Keratinocyte (primary cell): ENCODE data around the gene MTO1. TPM values are rescaled to one million over a fixed set of nuclear protein-coding genes. Genes with fewer than 3 reads are reported as not detected.

Experiments
- DNase-seq: peaks from one replicate; pipeline ENCODE4 v3.0.0-alpha.2; 2011; ENCODE audit warnings: low read depth, missing footprints, low spot score
- FAIRE-seq: peaks from 2 replicates; lab custom pipeline; 2011; peaks lifted over from hg19 to GRCh38; lab: Jason Lieb, UNC
- H2AFZ ChIP-seq: 2 replicates; pipeline ENCODE4 v1.6.0; 2012; ENCODE audit warnings: low read length, control low read depth, inconsistent platforms; ENCODE audit not compliant: control insufficient read depth
- H3K27ac ChIP-seq: 2 replicates; pipeline ENCODE4 v1.5.1; 2011; ENCODE audit warnings: low read length; ENCODE audit not compliant: control insufficient read depth, insufficient read depth
- H3K27me3 ChIP-seq: 3 replicates; pipeline ENCODE4 v1.6.0; 2011; ENCODE audit warnings: low read length; ENCODE audit not compliant: control insufficient read depth, insufficient read depth; ENCODE audit errors: extremely low read depth
- H3K36me3 ChIP-seq, 2 experiments: 2 replicates in 1 of 2; 3 replicates in 1 of 2; pipeline ENCODE4 v1.5.1; 2011; ENCODE audit warnings: low read length in 2 of 2, mild to moderate bottlenecking in 1 of 2; ENCODE audit not compliant: control insufficient read depth in 2 of 2, insufficient read depth in 2 of 2; ENCODE audit errors: extremely low read depth in 1 of 2
- H3K4me1 ChIP-seq: 3 replicates; pipeline ENCODE4 v1.5.1; 2011; ENCODE audit warnings: low read length; ENCODE audit not compliant: control insufficient read depth, insufficient read depth; ENCODE audit errors: extremely low read depth
- H3K4me2 ChIP-seq: 3 replicates; pipeline ENCODE4 v1.6.0; 2011; ENCODE audit warnings: low read depth, low read length; ENCODE audit not compliant: control insufficient read depth, insufficient read depth; ENCODE audit errors: extremely low read depth
- H3K4me3 ChIP-seq, 3 experiments: fragments of 200-600 bp in 1 of 3; sonication (generic) in 1 of 3; 2 replicates in 2 of 3; 3 replicates in 1 of 3; pipeline ENCODE4 v1.5.1; 2011 to 2016; ENCODE audit warnings: low read length in 3 of 3, mild to moderate bottlenecking in 3 of 3, control low read depth in 2 of 3, inconsistent platforms in 1 of 3, low read depth in 1 of 3, mixed read lengths in 1 of 3, mixed run types in 1 of 3, moderate library complexity in 1 of 3; ENCODE audit not compliant: control insufficient read depth in 2 of 3, insufficient read depth in 2 of 3; ENCODE audit errors: extremely low read depth in 1 of 3
- H3K79me2 ChIP-seq: 2 replicates; pipeline ENCODE4 v1.6.0; 2012; ENCODE audit warnings: low read length; ENCODE audit not compliant: control insufficient read depth, insufficient read depth
- H3K9ac ChIP-seq: 3 replicates; pipeline ENCODE4 v1.6.0; 2011; ENCODE audit warnings: low read length; ENCODE audit not compliant: control insufficient read depth, insufficient read depth; ENCODE audit errors: extremely low read depth
- H3K9me1 ChIP-seq: 3 replicates; pipeline ENCODE4 v1.6.0; 2011; ENCODE audit warnings: low read length; ENCODE audit not compliant: control insufficient read depth, insufficient read depth; ENCODE audit errors: extremely low read depth
- H3K9me3 ChIP-seq: 2 replicates; pipeline ENCODE4 v1.5.1; 2012; ENCODE audit warnings: low read depth, low read length; ENCODE audit not compliant: control insufficient read depth
- H4K20me1 ChIP-seq: 3 replicates; pipeline ENCODE4 v1.6.0; 2011; ENCODE audit warnings: low read length; ENCODE audit not compliant: control insufficient read depth, insufficient read depth; ENCODE audit errors: extremely low read depth
- CTCF ChIP-seq, 3 experiments: IDR thresholded peaks in 1 of 3; conservative IDR thresholded peaks in 1 of 3; optimal IDR thresholded peaks in 1 of 3; 2 replicates in 2 of 3; 3 replicates in 1 of 3; pipeline versions ENCODE3 to v1.5.1; 2011; ENCODE audit warnings: low read length in 3 of 3, mild to moderate bottlenecking in 3 of 3, moderate library complexity in 2 of 3, control low read depth in 1 of 3, inconsistent platforms in 1 of 3; ENCODE audit not compliant: insufficient read depth in 2 of 3; ENCODE audit errors: extremely low read depth in 1 of 3
- EZH2 ChIP-seq: IDR thresholded peaks from one replicate; pipeline ENCODE4 v1.6.1; 2012; ENCODE audit warnings: inconsistent platforms, mild to moderate bottlenecking, low read length, moderate library complexity
- dilution Hi-C: fragments of 300-500 bp; cut with MboI; formaldehyde crosslinking; loops from one replicate; pipeline ENCODE4 v1.7.0; 2020; ENCODE audit warnings: low sequenced_read_pairs; ENCODE audit not compliant: extremely low pct_ligation_motif_present
- polyA plus RNA-seq, 5 experiments: library from polyadenylated mRNA; depleted of rRNA in 3 of 5; stranded (reverse) in 3 of 5; stranded (forward) in 1 of 5; unstranded in 1 of 5; fragments of >200 nt; gene quantifications; 1 replicate in 1 of 5; 2 replicates in 3 of 5; 3 replicates in 1 of 5; pipeline versions ENCODE4 v1.2.1 to v1.2.3, GENCODE V29; 2011 to 2012; ENCODE audit warnings: missing spikeins in 2 of 5, low read depth in 1 of 5, low replicate concordance in 1 of 5

Gene MTO1
- polyA plus RNA-seq, 1 donor (not counting 4 experiments of a cell fraction or from before 2014, with no cell fraction given): 24.5 TPM

GRCh38 chr6:73520688-73521350 lies 59.3 kb downstream of the MTO1 start, which contains the start of gene EEF1A1:
EEF1A1 (minus strand) TSS chr6:73521032; CDS start chr6:73520026, 1,006 bp downstream.
- dilution Hi-C loops: loop anchor here (25.0 kb wide), 1 partner anchor 91 kb away; no protein-coding TSS in a partner anchor
- FAIRE-seq (no peak), DNase-seq (peak; percentile 95)
- peak within 1 kb of the TSS; percentile 83 for H3K4me2 ChIP-seq
- H3K4me1 ChIP-seq: peaks cover 23% of the 10 kb centered on the region
- TF ChIP-seq EZH2: no peak
- H3K36me3 ChIP-seq: peaks cover 11 to 36% of the 10 kb centered on the region in 2 experiments
- H3K9me3 ChIP-seq: no peaks in the 10 kb centered on the region
- peak within 1 kb of the TSS; percentile 99 for H3K27ac ChIP-seq
- peak within 1 kb of the TSS; percentile 100 for H3K9ac ChIP-seq
- peaks cover 8% of the 10 kb centered on the region for H4K20me1 ChIP-seq
- H2AFZ ChIP-seq: peak within 1 kb of the TSS; percentile 77
- H3K27me3 ChIP-seq: no peaks in the 10 kb centered on the region
- peak within 1 kb of the TSS; percentile 88 to 99 (median 94) for H3K4me3 ChIP-seq
- H3K79me2 ChIP-seq: peaks cover 26% of the 10 kb centered on the region
- H3K9me1 ChIP-seq: no peaks in the 10 kb centered on the region

GRCh38 chr6:73521351-73521985 lies 59.9 kb downstream of the MTO1 start:
- dilution Hi-C loops: loop anchor here (25.0 kb wide), 1 partner anchor 91 kb away; no protein-coding TSS in a partner anchor
- Histone ChIP-seq H3K9ac (peak overlapping the region; percentile 93), H3K27ac (peak overlapping the region; percentile 98), H3K4me2 (peak overlapping the region; percentile 83), H2AFZ (peak overlapping the region; percentile 77), H3K79me2 (peaks cover 26% of the 10 kb centered on the region), H3K9me1 (no peaks in the 10 kb centered on the region), H3K27me3 (no peaks in the 10 kb centered on the region), H4K20me1 (peaks cover 4% of the 10 kb centered on the region), H3K4me1 (peaks cover 23% of the 10 kb centered on the region), H3K4me3 (peak overlapping the region; percentile 54 to 64 (median 60)), H3K36me3 (peaks cover 11 to 31% of the 10 kb centered on the region in 2 experiments), H3K9me3 (no peaks in the 10 kb centered on the region)
- DNase-seq (no peak), FAIRE-seq (no peak)
- TF ChIP-seq EZH2 (no peak), CTCF (optimal IDR thresholded peaks at IDR 0.05 in 1 of 3, IDR thresholded peaks at IDR 0.05 in 1 of 3, conservative IDR thresholded peaks at IDR 0.05 in 1 of 3; ENCODE audit: extremely low read depth in 1 of 3, insufficient read depth in 2 of 3, low read length in 3 of 3) (no peak)
